ENCODE results near the gene OPTC.
A peak's percentile ranks its signal among the peaks of the same experiment; 100 is the strongest.

Gene OPTC

GRCh38 chr1:203550846-203551245 is 56.9 kb downstream of the OPTC start:
- DNase-seq, result no peak
- intact Hi-C loops (cut with DNase I), result no loop called here

GRCh38 chr1:203551550-203551949 is 57.6 kb downstream of the OPTC start:
- peak in 1 of 10 donors; percentile 21 for DNase-seq
- intact Hi-C loops (cut with DNase I), result no loop called here

DNA sequence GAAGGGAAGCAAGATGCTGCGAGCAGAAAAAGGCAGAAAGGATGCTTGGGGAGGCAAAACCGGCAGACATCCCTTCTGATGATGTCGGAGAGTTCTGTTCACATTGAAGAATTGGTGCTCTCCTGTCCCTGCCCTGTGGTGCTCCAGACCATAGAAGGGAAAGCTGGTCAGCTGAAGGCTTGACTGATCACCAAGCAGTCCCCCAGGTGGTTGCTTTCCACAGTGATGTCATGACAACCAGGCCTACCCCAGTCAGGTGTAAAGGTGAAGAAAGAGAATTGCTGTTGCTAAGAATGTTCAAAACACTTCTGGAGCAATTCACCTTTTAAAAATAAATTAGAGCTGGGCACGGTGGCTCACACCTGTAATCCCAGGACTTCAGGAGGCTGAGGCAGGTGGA is 59.5 kb downstream of the OPTC start:
- peak in 1 of 10 donors; percentile 30 for DNase-seq
- intact Hi-C loops (cut with DNase I), result no loop called here

- peak in 1 of 10 donors; percentile 29 for DNase-seq
- intact Hi-C loops (cut with DNase I), result no loop called here
Measured at GRCh38 chr1:203554071-203554470, 60.1 kb downstream of the OPTC start.

GRCh38 chr1:203555076-203555475 is 61.1 kb downstream of the OPTC start:
- peak in 2 of 10 donors; percentile 16 to 61 for DNase-seq
- intact Hi-C loops (cut with DNase I), result no loop called here

DNA sequence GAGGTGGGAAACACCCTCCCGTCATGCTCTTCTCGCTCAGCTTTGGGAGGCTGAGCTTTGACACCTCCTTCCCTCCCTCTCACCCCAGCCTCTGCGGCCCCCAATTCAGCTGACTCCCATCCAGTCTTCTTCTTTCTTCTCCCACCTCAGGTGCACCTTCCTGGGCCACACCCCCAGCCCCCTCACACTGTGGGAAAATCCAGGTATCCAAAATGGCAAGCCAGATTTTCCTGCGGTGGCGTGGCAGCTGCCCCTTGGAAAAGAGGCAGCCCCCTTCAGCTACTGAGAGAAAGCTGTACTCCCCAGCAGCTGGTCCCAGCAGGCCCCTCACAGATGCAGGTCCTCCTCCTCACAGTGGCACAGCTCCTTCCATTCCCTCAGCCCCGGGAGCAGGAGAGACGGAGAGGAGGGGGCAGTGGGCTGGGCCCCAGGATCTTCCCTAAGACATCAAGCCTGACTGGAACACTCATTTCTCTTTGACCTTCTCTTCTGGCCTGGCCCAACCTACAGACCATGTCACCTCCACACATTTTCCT is 61.6 kb downstream of the OPTC start:
- intact Hi-C loops (cut with DNase I), result no loop called here
- peak in 1 of 10 donors; percentile 65 for DNase-seq

GRCh38 chr1:203556047-203556851 is 62.3 kb downstream of the OPTC start:
- peak in 2 of 10 donors; percentile 73 to 78 for DNase-seq
- intact Hi-C loops (cut with DNase I), result no loop called here

DNA sequence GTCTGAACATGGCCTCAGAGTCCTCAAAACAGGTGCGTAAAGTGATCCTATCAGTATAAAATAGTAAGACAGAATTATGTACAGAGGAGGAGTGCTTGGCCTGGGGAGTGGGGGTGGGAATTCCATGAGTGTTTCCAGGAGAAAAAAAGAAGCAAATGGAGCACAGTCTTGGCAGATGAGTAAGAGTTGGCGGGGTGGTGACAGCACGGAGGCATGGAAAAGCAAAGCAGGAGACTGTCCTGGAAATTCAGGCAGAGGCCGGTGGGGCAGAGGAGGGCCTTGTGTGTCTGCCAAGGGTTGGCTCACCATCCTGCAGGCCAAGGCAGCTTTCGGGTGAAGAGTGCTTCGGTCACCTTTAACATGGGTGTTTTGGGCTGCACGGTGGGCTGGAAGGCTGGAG is 63.4 kb downstream of the OPTC start:
- intact Hi-C loops (cut with DNase I), result no loop called here
- DNase-seq, result peak in 9 of 10 donors; percentile 13 to 91 (median 60)

- intact Hi-C loops (cut with DNase I), result no loop called here
- peak in 4 of 10 donors; percentile 20 to 81 (median 64) for DNase-seq
Measured at GRCh38 chr1:203558064-203558760, 64.3 kb downstream of the OPTC start.
